Activated CD4-positive, alpha-beta T cell treated with anti-CD3 and anti-CD28 coated beads, Interleukin-2, amount 10 ng/mL, durations not matched to agents 7 days and 5 days (primary cell): Measurements from ENCODE around the gene FARP1. TPM values are rescaled to one million over a fixed set of nuclear protein-coding genes. Genes with fewer than 3 reads are reported as not detected.

ENCODE experiments used
- CTCF ChIA-PET: fragments of 350-600 bp; sonication (Branson Sonifier 250); formaldehyde crosslinking; loops from one replicate; lab custom pipeline; 2021; ENCODE audit warnings: antibody characterized with exemption; lab: Charles Lee
- POLR2A ChIA-PET: fragments of 350-600 bp; sonication (Branson Sonifier 250); formaldehyde crosslinking; loops from one replicate; lab custom pipeline; 2021; ENCODE audit warnings: antibody characterized with exemption; lab: Charles Lee
- DNase-seq: peaks from one replicate; pipeline ENCODE4 v3.0.0-alpha.2; 2020
- H3K27ac Mint-ChIP-seq: one replicate; pipeline ENCODE4 v1.8.0; 2021; ENCODE audit warnings: mild to moderate bottlenecking, moderate library complexity, mixed read lengths
- H3K27me3 Mint-ChIP-seq: one replicate; pipeline ENCODE4 v1.8.0; 2021; ENCODE audit warnings: mixed read lengths
- H3K36me3 Mint-ChIP-seq: one replicate; pipeline ENCODE4 v1.8.0; 2021; ENCODE audit warnings: low read depth, mixed read lengths
- H3K4me1 Mint-ChIP-seq: one replicate; pipeline ENCODE4 v1.8.0; 2021; ENCODE audit warnings: mixed read lengths
- H3K4me3 Mint-ChIP-seq: one replicate; pipeline ENCODE4 v1.8.0; 2021; ENCODE audit warnings: mild to moderate bottlenecking, moderate library complexity, mixed read lengths
- H3K9me3 Mint-ChIP-seq: one replicate; pipeline ENCODE4 v1.8.0; 2021; ENCODE audit warnings: mixed read lengths
- total RNA-seq, 2 experiments: library from RNA; stranded (reverse); gene quantifications; one replicate each; pipeline ENCODE4 v1.2.3, GENCODE V29; 2021

Gene FARP1
- total RNA-seq, 2 experiments from 2014 or later = 0.67 to 1.0 TPM

DNA sequence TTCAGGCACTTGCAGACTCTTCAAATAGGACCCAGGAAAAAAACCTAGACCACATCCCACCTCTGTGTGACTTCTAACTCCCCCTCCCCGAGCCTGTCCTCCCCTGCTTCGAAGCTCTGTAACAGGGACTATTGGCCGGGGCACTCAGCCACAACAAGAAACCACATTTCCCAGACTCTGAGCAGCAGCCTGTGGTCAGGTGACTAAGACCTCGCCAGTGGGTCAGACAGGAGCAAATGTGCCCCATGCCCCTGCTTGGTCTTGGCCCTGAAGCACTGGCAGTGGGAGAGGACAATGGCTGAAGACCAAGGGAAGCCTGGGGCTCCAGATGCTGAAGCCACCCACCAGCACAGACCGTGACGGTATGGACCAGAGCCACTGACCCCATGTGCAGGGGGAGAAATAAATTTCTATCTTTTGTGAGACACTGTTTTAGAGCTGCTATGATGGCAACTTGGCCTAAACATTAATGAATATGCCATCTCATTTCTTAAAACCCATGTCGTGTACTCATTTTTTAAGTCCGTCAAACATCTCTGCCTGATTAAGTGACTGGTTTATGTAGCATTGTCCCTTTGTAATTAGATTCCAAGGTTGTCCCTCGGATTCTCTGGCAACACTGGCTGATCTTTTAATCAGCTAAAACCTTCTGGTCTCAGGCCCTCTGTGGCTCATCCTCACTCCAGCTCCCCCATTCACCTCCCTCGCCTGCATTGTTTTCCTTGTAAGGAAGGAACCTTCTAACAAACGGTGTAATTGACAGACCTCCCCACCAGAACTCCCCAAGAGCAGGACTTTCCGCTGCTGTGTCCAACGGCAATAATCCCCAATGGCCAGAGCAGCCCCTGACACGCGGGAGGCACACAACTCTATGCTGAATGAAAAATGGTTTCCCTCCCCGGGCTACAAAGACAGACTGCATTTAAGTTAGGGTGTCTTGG is 335.6 kb downstream of the FARP1 start:
- ChIA-PET POLR2A (no interaction called here), CTCF (interaction anchor here (0.9 to 1.7 kb wide), 4 partner anchors 13 to 173 kb away, joined by 3 to 5 read pairs (median 4); no protein-coding TSS in a partner anchor)
- peaks cover 80% of the 10 kb centered on the region for H3K4me1 Mint-ChIP-seq
- H3K27ac Mint-ChIP-seq = no peak overlapping the region
- no peak for DNase-seq
- H3K27me3 Mint-ChIP-seq = no peaks in the 10 kb centered on the region
- peak overlapping the region; percentile 5 for H3K4me3 Mint-ChIP-seq
- H3K36me3 Mint-ChIP-seq = peaks cover 48% of the 10 kb centered on the region
- H3K9me3 Mint-ChIP-seq = peaks cover 3% of the 10 kb centered on the region

DNA sequence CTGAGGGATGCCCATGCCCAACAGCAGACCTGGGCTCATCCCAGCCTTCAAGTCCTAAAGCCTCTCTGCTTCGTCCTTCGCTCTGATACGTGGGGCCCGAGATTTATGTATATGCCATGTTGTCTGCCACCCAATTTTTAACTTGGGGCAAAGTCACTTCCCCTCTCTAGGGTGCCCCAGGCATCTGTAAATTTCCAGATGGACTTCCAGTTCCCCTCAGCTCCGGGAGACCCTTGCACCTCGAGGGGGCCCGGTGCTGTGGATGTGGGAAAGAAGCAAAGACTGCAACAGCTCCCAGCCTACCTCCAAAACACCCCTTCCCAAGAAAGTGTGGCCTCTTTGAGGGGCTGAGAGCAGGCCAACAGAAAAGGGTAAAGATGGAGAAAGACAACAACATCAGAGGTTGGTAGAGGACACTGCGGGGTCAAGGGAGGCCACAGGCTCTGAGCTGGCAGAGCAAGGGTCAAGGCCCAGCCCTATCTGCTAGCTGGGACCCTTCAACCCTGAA is 336.7 kb downstream of the FARP1 start:
- peaks cover 37% of the 10 kb centered on the region for H3K36me3 Mint-ChIP-seq
- no peak overlapping the region for H3K27ac Mint-ChIP-seq
- POLR2A ChIA-PET = no interaction called here
- no peaks in the 10 kb centered on the region for H3K9me3 Mint-ChIP-seq
- no peak overlapping the region for H3K4me3 Mint-ChIP-seq
- CTCF ChIA-PET = interaction anchor here (1.7 kb wide), 1 partner anchor 34 kb away, joined by 5 read pairs; no protein-coding TSS in a partner anchor
- peaks cover 85% of the 10 kb centered on the region for H3K4me1 Mint-ChIP-seq
- DNase-seq = no peak
- H3K27me3 Mint-ChIP-seq = no peaks in the 10 kb centered on the region

DNA sequence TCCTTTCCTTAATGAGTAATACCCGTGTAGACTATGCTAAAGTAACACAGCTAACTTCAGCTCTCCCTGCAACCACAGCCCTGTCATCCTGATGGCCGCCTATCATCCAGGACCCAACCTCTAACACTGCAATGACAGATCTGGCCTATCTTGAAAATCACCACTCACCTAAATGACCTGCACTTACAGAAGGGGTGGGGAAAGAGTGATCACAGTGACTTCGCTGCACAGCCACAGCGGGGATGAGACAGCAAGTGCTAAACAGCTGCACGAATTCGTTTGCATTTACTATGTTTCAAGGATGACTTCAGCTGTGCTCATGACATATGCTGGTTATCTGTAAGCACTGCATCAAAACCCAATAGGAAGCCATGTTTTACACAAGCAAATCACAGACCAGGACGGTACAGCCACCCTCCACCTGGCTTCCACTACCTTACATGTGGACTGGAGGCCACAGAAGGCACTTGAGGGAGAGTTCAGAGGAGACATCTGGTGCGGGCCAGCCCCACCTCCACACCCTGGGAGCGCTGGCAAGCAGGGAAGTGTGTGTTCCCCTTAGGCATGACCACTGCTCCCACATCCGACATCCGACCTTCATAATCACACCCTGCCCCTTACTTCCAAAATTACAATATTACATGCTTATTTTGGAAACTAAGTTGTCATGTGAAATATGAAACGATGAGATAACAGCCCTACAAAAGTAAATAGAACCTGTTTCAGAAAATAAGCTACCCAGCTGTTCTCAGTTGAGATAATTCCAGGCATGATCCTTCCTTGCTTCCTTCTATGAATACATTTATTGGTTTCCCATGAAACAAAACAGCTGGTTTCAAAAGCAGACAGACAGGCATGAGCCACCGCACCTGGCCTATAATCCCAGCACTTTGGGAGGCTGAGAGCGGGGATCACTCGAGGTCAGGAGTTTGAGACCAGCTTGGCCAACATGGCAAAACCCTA is 338.3 kb downstream of the FARP1 start:
- ChIA-PET CTCF (interaction anchor here (0.6 to 1.1 kb wide), 3 partner anchors 14 to 173 kb away, joined by 3 to 4 read pairs (median 4); no protein-coding TSS in a partner anchor), POLR2A (no interaction called here)
- DNase-seq = no peak
- H3K4me3 Mint-ChIP-seq = no peak overlapping the region
- peaks cover 87% of the 10 kb centered on the region for H3K4me1 Mint-ChIP-seq
- no peaks in the 10 kb centered on the region for H3K9me3 Mint-ChIP-seq
- H3K36me3 Mint-ChIP-seq = peaks cover 28% of the 10 kb centered on the region
- H3K27me3 Mint-ChIP-seq = no peaks in the 10 kb centered on the region
- peak overlapping the region; percentile 1 for H3K27ac Mint-ChIP-seq

DNA sequence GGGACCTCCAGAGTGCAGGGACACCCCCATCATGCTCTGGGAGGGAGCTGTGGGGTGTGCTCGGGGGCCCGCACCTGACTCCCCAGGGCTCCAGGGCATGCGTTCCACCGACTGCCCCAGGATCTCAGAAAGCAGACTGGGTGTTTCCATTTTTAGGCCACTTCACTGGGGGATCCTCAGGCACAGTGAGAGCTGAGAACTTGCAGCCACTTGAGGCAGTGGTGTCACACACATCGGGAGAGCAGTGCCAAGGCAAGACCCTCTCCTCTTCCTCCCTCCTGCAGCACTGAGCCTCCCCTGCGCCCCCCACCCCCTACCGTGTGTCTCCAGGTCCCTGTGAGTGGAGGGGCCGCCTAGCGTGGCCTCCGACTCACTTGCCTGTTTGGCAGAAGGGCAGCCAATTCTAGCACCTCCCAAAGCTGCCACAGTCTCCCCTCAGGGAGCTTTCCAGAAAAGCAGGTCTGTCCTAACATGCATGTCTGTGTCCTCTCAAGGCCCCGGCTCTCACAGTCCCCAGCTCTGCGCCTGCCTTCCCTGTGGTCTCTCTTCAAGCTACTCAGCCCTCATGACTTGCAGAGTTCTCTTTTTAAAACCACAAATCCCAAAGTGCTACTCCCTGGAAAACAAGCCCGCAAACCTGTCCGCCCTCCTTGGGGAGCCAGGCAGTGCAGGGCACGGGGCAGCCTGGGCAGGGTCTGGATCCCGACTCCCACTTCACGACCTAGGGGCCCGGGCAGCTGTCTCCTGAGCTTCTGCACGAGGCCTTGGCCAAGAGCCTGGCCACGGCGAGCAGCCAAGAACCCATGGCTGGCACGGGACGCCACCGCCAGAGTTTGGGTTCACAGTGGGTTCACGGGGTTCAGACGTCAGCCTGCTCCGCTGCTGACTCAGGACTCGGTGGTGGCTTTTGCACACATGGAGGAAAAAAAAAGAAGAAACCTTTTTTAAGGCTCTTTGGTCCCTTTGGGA is 339.9 kb downstream of the FARP1 start:
- CTCF ChIA-PET = interaction anchor here (0.9 kb wide), 1 partner anchor 25 kb away, joined by 3 read pairs; no protein-coding TSS in a partner anchor
- Mint-ChIP-seq H3K4me3 (no peak overlapping the region), H3K4me1 (peaks cover 84% of the 10 kb centered on the region), H3K36me3 (peaks cover 22% of the 10 kb centered on the region), H3K27me3 (no peaks in the 10 kb centered on the region), H3K9me3 (no peaks in the 10 kb centered on the region), H3K27ac (peak overlapping the region; percentile 57)
- no peak for DNase-seq
- POLR2A ChIA-PET = interaction anchor here (0.6 to 0.7 kb wide), 2 partner anchors 13 to 61 kb away, joined by 3 read pairs; no protein-coding TSS in a partner anchor

DNA sequence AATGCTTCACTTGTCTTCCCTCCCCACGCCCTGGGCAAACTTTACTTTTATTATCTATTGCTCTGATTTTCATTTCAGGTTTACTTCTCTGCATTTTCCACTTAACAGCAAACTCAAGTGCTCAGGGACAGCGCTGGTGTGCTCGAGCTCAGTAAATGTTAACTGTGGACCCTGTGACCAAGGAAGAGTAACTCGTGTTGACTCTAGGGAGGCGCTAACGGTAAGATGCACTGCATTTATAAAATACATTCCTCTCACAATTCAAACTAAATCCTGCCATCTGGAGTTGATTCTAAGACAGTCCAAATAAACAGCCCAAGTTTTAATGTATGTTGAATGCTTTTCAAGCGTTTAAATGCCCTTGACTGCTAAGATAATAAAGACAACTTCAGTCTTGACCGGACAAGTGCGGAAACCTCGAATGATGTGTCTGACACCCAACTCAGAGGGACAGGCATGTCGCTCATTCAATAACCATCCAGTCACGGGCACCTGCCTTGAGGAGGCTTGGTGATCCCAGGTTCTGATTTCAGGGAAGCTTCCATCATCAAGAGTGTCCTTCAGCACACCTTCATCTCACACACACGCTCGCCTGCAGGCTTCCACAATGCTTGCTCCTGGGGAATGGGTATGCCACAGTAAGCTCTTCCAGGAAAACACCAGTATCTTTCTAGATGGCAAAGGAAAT is 340.9 kb downstream of the FARP1 start:
- no peak overlapping the region for H3K4me3 Mint-ChIP-seq
- H3K9me3 Mint-ChIP-seq = no peaks in the 10 kb centered on the region
- H3K27ac Mint-ChIP-seq = peak overlapping the region; percentile 57
- DNase-seq = no peak
- CTCF ChIA-PET = interaction anchor here (0.9 to 2.0 kb wide), 5 partner anchors 11 to 38 kb away, joined by 3 to 6 read pairs (median 3); no protein-coding TSS in a partner anchor
- POLR2A ChIA-PET = no interaction called here
- no peaks in the 10 kb centered on the region for H3K27me3 Mint-ChIP-seq
- H3K36me3 Mint-ChIP-seq = peaks cover 15% of the 10 kb centered on the region
- H3K4me1 Mint-ChIP-seq = peaks cover 84% of the 10 kb centered on the region

DNA sequence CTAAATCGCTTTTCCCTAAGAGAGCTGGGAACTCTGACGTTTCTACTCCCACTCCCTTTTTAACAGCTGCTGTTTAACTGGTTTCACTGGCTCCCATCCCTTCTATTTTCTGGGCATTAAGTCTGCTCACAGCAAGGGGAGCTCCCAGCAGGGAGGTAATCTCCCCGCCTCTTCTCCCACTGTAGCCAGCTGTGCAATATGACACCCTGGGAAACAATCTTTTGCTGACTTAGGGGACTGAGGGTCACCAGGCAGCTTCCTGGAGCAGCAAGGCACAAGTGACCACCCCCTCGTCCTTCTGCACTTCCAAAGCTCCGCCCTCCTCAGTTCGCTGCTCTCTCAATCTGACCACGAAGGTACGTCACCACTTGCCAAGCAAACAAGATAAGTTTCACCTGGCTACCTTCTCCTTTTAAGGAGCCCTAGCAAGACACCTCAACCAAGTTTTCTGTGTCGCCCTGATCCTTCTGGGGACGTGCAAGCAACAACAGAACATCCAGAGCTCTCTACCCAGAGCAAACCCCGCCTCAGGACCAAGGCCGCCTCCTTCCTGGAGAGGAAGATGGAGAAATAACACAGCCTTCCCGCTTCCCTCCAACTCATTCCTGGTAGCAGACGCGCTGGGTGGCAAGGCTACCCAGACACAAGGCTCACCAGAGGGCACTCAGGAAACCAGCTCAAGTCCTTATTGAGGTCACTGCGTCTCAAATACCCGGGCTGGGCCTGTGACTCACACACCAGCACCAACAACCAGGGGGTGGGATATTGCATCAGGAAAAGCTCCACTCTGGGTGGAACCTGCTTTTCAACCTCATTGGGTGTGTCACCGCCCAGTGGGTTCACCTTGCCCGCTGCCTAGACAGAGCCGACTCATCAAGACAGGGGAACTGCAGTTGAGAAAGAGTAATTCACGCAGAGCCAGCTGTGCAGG is 341.7 kb downstream of the FARP1 start:
- Mint-ChIP-seq H3K27me3 (no peaks in the 10 kb centered on the region), H3K4me1 (peaks cover 84% of the 10 kb centered on the region), H3K36me3 (peaks cover 10% of the 10 kb centered on the region), H3K9me3 (no peaks in the 10 kb centered on the region), H3K4me3 (no peak overlapping the region), H3K27ac (peak overlapping the region; percentile 81)
- DNase-seq = peak; percentile 43
- CTCF ChIA-PET = interaction anchor here (0.8 to 2.0 kb wide), 7 partner anchors 10 to 169 kb away, joined by 3 to 6 read pairs (median 3); no protein-coding TSS in a partner anchor
- POLR2A ChIA-PET = interaction anchor here (0.6 kb wide), 2 partner anchors 8 to 154 kb away, joined by 3 to 5 read pairs; no protein-coding TSS in a partner anchor

- Mint-ChIP-seq H3K36me3 (peaks cover 9% of the 10 kb centered on the region), H3K27me3 (no peaks in the 10 kb centered on the region), H3K9me3 (no peaks in the 10 kb centered on the region), H3K27ac (peak overlapping the region; percentile 81), H3K4me1 (peaks cover 90% of the 10 kb centered on the region), H3K4me3 (no peak overlapping the region)
- no peak for DNase-seq
- POLR2A ChIA-PET = interaction anchor here (0.6 kb wide), 2 partner anchors 9 to 153 kb away, joined by 3 to 5 read pairs; no protein-coding TSS in a partner anchor
- CTCF ChIA-PET = interaction anchor here (1.2 to 2.3 kb wide), 4 partner anchors 10 to 168 kb away, joined by 3 to 7 read pairs (median 5); no protein-coding TSS in a partner anchor
Measured at GRCh38 chr13:98485561-98485960, 342.7 kb downstream of the FARP1 start.

DNA sequence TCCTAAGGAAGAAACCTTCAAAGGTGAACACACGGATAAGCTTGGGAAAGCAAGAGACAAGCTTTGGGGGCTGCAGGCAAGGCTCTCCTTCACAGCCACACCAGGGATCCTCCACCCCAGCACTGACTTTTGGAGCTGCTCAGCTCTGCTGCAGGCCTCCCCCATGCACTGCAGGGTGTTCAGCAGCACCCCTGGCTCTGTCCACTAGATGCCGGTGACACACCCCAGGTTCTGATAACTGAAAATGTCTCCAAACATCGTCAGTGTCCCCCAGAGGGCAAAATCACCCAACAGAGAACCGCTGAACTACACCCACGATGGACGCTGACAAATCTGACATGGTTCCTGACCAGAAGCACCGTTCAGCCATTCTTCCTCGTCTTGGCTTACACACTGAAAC is 343.5 kb downstream of the FARP1 start:
- Mint-ChIP-seq H3K4me3 (no peak overlapping the region), H3K36me3 (peaks cover 10% of the 10 kb centered on the region), H3K4me1 (peaks cover 89% of the 10 kb centered on the region), H3K27ac (peak overlapping the region; percentile 14), H3K9me3 (no peaks in the 10 kb centered on the region), H3K27me3 (no peaks in the 10 kb centered on the region)
- no peak for DNase-seq
- ChIA-PET POLR2A (no interaction called here), CTCF (interaction anchor here (1.0 to 2.3 kb wide), 3 partner anchors 10 to 167 kb away, joined by 3 to 7 read pairs (median 4); no protein-coding TSS in a partner anchor)

GRCh38 chr13:98487016-98487415 is 344.1 kb downstream of the FARP1 start:
- Mint-ChIP-seq H3K27me3 (no peaks in the 10 kb centered on the region), H3K36me3 (peaks cover 8% of the 10 kb centered on the region), H3K27ac (no peak overlapping the region), H3K9me3 (no peaks in the 10 kb centered on the region), H3K4me3 (no peak overlapping the region), H3K4me1 (peaks cover 87% of the 10 kb centered on the region)
- CTCF ChIA-PET = interaction anchor here (0.9 to 2.3 kb wide), 5 partner anchors 10 to 166 kb away, joined by 3 to 7 read pairs (median 4); no protein-coding TSS in a partner anchor
- POLR2A ChIA-PET = no interaction called here
- no peak for DNase-seq

GRCh38 chr13:98487522-98487921 is 344.6 kb downstream of the FARP1 start:
- no peaks in the 10 kb centered on the region for H3K9me3 Mint-ChIP-seq
- H3K36me3 Mint-ChIP-seq = peaks cover 8% of the 10 kb centered on the region
- POLR2A ChIA-PET = no interaction called here
- no peak overlapping the region for H3K27ac Mint-ChIP-seq
- H3K4me3 Mint-ChIP-seq = no peak overlapping the region
- no peak for DNase-seq
- CTCF ChIA-PET = interaction anchor here (0.9 to 2.3 kb wide), 3 partner anchors 9 to 42 kb away, joined by 3 to 7 read pairs (median 4); no protein-coding TSS in a partner anchor
- H3K27me3 Mint-ChIP-seq = no peaks in the 10 kb centered on the region
- peaks cover 86% of the 10 kb centered on the region for H3K4me1 Mint-ChIP-seq
